ENCODE data around the gene PCMTD2.

- TF ChIP-seq CTCF (IDR thresholded peaks at IDR 0.05; ENCODE audit: control extremely low read depth in 1 of 3, insufficient read depth in 1 of 3, low read depth in 1 of 3, low read length in 3 of 3) (no peak), YY1 (IDR thresholded peaks at IDR 0.05; ENCODE audit: low read depth, low read length) (no peak), FOSL1 (IDR thresholded peaks at IDR 0.05; ENCODE audit: insufficient read depth, low read depth, low read length) (no peak)
Observed at GRCh38 chr20:64230461-64231145, 24.9 kb upstream of the PCMTD2 start.
